Inflammatory macrophage treated with lipopolysaccharide for 4 hours (primary cell): ENCODE data around the gene CCDC30.

Source experiments
- DNase-seq: peaks from one replicate; pipeline ENCODE4 v3.0.0-alpha.2; 2020

CCDC30 gene

GRCh38 chr1:42698081-42698813, 235.2 kb downstream of the CCDC30 start:
- no peak for DNase-seq

DNA sequence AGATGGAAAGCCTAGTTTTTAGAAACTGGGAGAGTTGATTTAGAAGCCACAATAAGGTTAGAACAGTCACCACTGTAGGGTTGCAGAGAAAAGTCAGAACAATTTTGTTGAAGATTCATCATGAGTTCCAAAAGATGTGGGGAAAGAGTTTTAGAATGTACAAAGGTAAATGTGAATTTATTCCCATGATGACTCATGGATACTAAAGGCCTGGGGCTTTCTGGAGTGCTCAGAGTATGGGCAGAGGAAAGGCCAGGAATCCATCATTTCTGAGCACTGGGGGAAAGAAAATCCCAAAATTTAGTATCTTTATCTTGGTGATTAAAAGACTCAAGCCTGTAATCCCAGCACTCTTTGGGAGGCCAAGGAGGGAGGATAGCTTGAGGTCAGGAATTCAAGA, 236.9 kb downstream of the CCDC30 start:
- DNase-seq = no peak

GRCh38 chr1:42703888-42704464, 240.9 kb downstream of the CCDC30 start:
- no peak for DNase-seq
